H1 (cell line): ENCODE measurements around the gene OPHN1. TPM values are rescaled to one million over a fixed set of nuclear protein-coding genes. Genes with fewer than 3 reads are reported as not detected.

Experiments used
- CTCF ChIA-PET: fragments of 300-600 bp; sonication (Branson Sonifier 250); formaldehyde crosslinking; loops from one replicate; lab custom pipeline; 2021; ENCODE audit not compliant: partially characterized antibody; lab: Charles Lee
- POLR2A ChIA-PET: fragments of 300-600 bp; sonication (Branson Sonifier 250); formaldehyde crosslinking; loops from one replicate; lab custom pipeline; 2021; ENCODE audit warnings: inconsistent platforms; ENCODE audit not compliant: partially characterized antibody; lab: Charles Lee
- DNase-seq, 2 experiments: peaks; one replicate each; pipeline versions ENCODE4 v3.0.0 to v3.0.0-alpha.2; 2010 to 2022; ENCODE audit warnings: low spot score in 2 of 2, low read depth in 1 of 2, mixed read lengths in 1 of 2
- FAIRE-seq: peaks from 2 replicates; lab custom pipeline; 2011; peaks lifted over from hg19 to GRCh38; lab: Jason Lieb, UNC
- H2AFZ ChIP-seq: 2 replicates; pipeline ENCODE4 v1.8.1; 2012; ENCODE audit warnings: low read length, inconsistent platforms
- H2AK5ac ChIP-seq: 2 replicates; pipeline ENCODE4 v1.6.1; 2013; ENCODE audit warnings: low read depth, low read length
- H2BK120ac ChIP-seq: replicated peaks from 2 replicates; pipeline ENCODE3; 2013; ENCODE audit warnings: low read depth, low read length, inconsistent platforms
- H2BK12ac ChIP-seq: 2 replicates; pipeline ENCODE4 v1.6.1; 2013; ENCODE audit warnings: low read depth, low read length
- H2BK15ac ChIP-seq: 2 replicates; pipeline ENCODE4 v1.6.1; 2013; ENCODE audit warnings: low read length
- H2BK20ac ChIP-seq: 2 replicates; pipeline ENCODE4 v1.6.1; 2013; ENCODE audit warnings: low read length
- H2BK5ac ChIP-seq: 2 replicates; pipeline ENCODE4 v1.6.1; 2013; ENCODE audit warnings: low read depth, low read length
- H3K14ac ChIP-seq: 2 replicates; pipeline ENCODE4 v1.6.1; 2013; ENCODE audit warnings: inconsistent platforms; ENCODE audit not compliant: insufficient read length
- H3K18ac ChIP-seq: 2 replicates; pipeline ENCODE4 v1.6.1; 2013; ENCODE audit warnings: low read length; ENCODE audit errors: extremely low read depth
- H3K23ac ChIP-seq: 2 replicates; pipeline ENCODE4 v1.6.1; 2013; ENCODE audit warnings: inconsistent platforms; ENCODE audit not compliant: insufficient read length
- H3K23me2 ChIP-seq: 2 replicates; pipeline ENCODE4 v1.6.1; 2013; ENCODE audit warnings: low read depth, low read length
- H3K27ac ChIP-seq: 2 replicates; pipeline ENCODE4 v1.6.1; 2011; ENCODE audit warnings: low read depth, low read length, inconsistent platforms
- H3K27me3 ChIP-seq, 4 experiments: replicated peaks in 1 of 4; 1 replicate in 1 of 4; 2 replicates in 3 of 4; pipeline versions ENCODE4 v1.6.1 to v1.8.1; 2011 to 2013; ENCODE audit warnings: low read length in 3 of 4, mild to moderate bottlenecking in 3 of 4, inconsistent platforms in 2 of 4, mixed read lengths in 2 of 4, moderate library complexity in 1 of 4; ENCODE audit not compliant: control insufficient read depth in 3 of 4, insufficient read depth in 3 of 4; ENCODE audit errors: extremely low read depth in 1 of 4
- H3K36me3 ChIP-seq, 4 experiments: 2 replicates each; pipeline versions ENCODE4 v1.6.1 to v1.8.1; 2011 to 2013; ENCODE audit warnings: mild to moderate bottlenecking in 4 of 4, low read length in 3 of 4, moderate library complexity in 2 of 4, control low read depth in 1 of 4, inconsistent platforms in 1 of 4; ENCODE audit not compliant: insufficient read depth in 4 of 4, control insufficient read depth in 2 of 4
- H3K4ac ChIP-seq: replicated peaks from 2 replicates; pipeline ENCODE3; 2013; ENCODE audit warnings: low read length, low read depth, mixed read lengths, inconsistent platforms; ENCODE audit not compliant: insufficient read length
- H3K4me1 ChIP-seq, 4 experiments: replicated peaks in 1 of 4; 1 replicate in 1 of 4; 2 replicates in 3 of 4; pipeline versions ENCODE4 v1.6.1 to v1.8.1; 2011 to 2013; ENCODE audit warnings: low read length in 3 of 4, inconsistent platforms in 2 of 4, mixed read lengths in 1 of 4; ENCODE audit not compliant: insufficient read depth in 4 of 4, control insufficient read depth in 3 of 4
- H3K4me2 ChIP-seq, 2 experiments: 2 replicates each; pipeline versions ENCODE4 v1.6.1 to v1.8.1; 2011 to 2013; ENCODE audit warnings: low read depth in 2 of 2, low read length in 2 of 2, control low read depth in 1 of 2, inconsistent platforms in 1 of 2, mild to moderate bottlenecking in 1 of 2; ENCODE audit not compliant: insufficient read depth in 1 of 2
- H3K4me3 ChIP-seq, 4 experiments: fragments of 200-600, 300-600 bp in 1 of 4; sonication (generic), shearing (Covaris generic), sonication (Bioruptor Twin) in 1 of 4; 2 replicates each; pipeline versions ENCODE4 v1.5.1 to v1.8.1; 2011 to 2016; ENCODE audit warnings: low read length in 4 of 4, low read depth in 3 of 4, control low read depth in 2 of 4, inconsistent platforms in 2 of 4, mild to moderate bottlenecking in 2 of 4, mixed read lengths in 1 of 4, moderate library complexity in 1 of 4; ENCODE audit not compliant: insufficient read depth in 2 of 4; ENCODE audit errors: extremely low read depth in 1 of 4
- H3K56ac ChIP-seq: replicated peaks from 2 replicates; pipeline ENCODE3; 2013; ENCODE audit warnings: low read depth, mild to moderate bottlenecking, mixed read lengths, low read length, inconsistent platforms; ENCODE audit not compliant: insufficient read length
- H3K79me1 ChIP-seq: 2 replicates; pipeline ENCODE4 v1.6.1; 2013; ENCODE audit warnings: low read depth, low read length, control low read depth
- H3K79me2 ChIP-seq, 2 experiments: 2 replicates each; pipeline versions ENCODE4 v1.6.1 to v1.8.1; 2012 to 2013; ENCODE audit warnings: low read length in 2 of 2, mild to moderate bottlenecking in 2 of 2, inconsistent platforms in 1 of 2; ENCODE audit not compliant: insufficient read depth in 2 of 2, control insufficient read depth in 1 of 2
- H3K9ac ChIP-seq, 4 experiments: replicated peaks in 1 of 4; 1 replicate in 1 of 4; 2 replicates in 3 of 4; pipeline versions ENCODE4 v1.6.1 to v1.8.1; 2011 to 2013; ENCODE audit warnings: low read depth in 3 of 4, low read length in 3 of 4, control low read depth in 2 of 4, mild to moderate bottlenecking in 2 of 4, moderate library complexity in 2 of 4, inconsistent platforms in 1 of 4; ENCODE audit errors: extremely low read depth in 1 of 4
- H3K9me3 ChIP-seq, 2 experiments: 2 replicates each; pipeline versions ENCODE4 v1.6.1 to v1.8.1; 2012 to 2013; ENCODE audit warnings: mild to moderate bottlenecking in 2 of 2, moderate library complexity in 2 of 2, control low read depth in 1 of 2, inconsistent platforms in 1 of 2, low read depth in 1 of 2, low read length in 1 of 2, mixed read lengths in 1 of 2; ENCODE audit not compliant: insufficient read depth in 2 of 2
- H4K20me1 ChIP-seq, 2 experiments: replicated peaks in 1 of 2; 2 replicates each; pipeline versions ENCODE3 to v1.8.1; 2011 to 2013; ENCODE audit warnings: inconsistent platforms in 2 of 2, low read length in 2 of 2, mild to moderate bottlenecking in 1 of 2; ENCODE audit not compliant: insufficient read depth in 2 of 2, control insufficient read depth in 1 of 2
- H4K5ac ChIP-seq: 2 replicates; pipeline ENCODE4 v1.6.1; 2013; ENCODE audit warnings: low read length, low read depth, mixed read lengths, inconsistent platforms; ENCODE audit not compliant: insufficient read length
- H4K8ac ChIP-seq: 2 replicates; pipeline ENCODE4 v1.8.0; 2013; ENCODE audit warnings: mild to moderate bottlenecking, moderate library complexity, low read length, inconsistent platforms; ENCODE audit not compliant: insufficient read depth; ENCODE audit errors: extremely low read depth
- H4K91ac ChIP-seq: replicated peaks from 2 replicates; pipeline ENCODE3; 2013; ENCODE audit warnings: low read length, mixed read lengths, inconsistent platforms; ENCODE audit not compliant: insufficient read length
- CBX5 ChIP-seq: fragments of 300-800, 300-1000 bp; sonication (generic); IDR thresholded peaks from 2 replicates; pipeline ENCODE4 v1.7.1; 2016; ENCODE audit warnings: antibody characterized with exemption, low read length, low read depth
- CBX8 ChIP-seq: fragments of 300-800, 300-1000 bp; sonication (generic); IDR thresholded peaks from 2 replicates; pipeline ENCODE4 v1.7.1; 2016; ENCODE audit warnings: low read depth, low read length, borderline replicate concordance
- CEBPB ChIP-seq: IDR thresholded peaks from 2 replicates; pipeline ENCODE4 v1.6.1; 2012; ENCODE audit warnings: low read depth, low read length
- CHD1 ChIP-seq: IDR thresholded peaks from 2 replicates; pipeline ENCODE4 v1.6.1; 2012; ENCODE audit warnings: low read depth, low read length, improper control_type of control experiment
- KDM4A ChIP-seq: IDR thresholded peaks from one replicate; pipeline ENCODE4 v1.7.1; 2012; ENCODE audit warnings: low read depth, mild to moderate bottlenecking, moderate library complexity, low read length, inconsistent platforms; ENCODE audit not compliant: severe bottlenecking
- RBBP5 ChIP-seq: IDR thresholded peaks from 2 replicates; pipeline ENCODE4 v1.7.1; 2012; ENCODE audit warnings: low read depth, mild to moderate bottlenecking, inconsistent platforms, low read length, moderate library complexity, borderline replicate concordance
- RNF2 ChIP-seq: fragments of 200-900, 300-1000 bp; sonication (generic); IDR thresholded peaks from 2 replicates; pipeline ENCODE4 v1.7.1; 2016; ENCODE audit warnings: borderline replicate concordance, low read depth, mild to moderate bottlenecking, antibody characterized with exemption, low read length; ENCODE audit not compliant: poor library complexity, severe bottlenecking; ENCODE audit errors: missing control alignments
- SP4 ChIP-seq: IDR thresholded peaks from 2 replicates; pipeline ENCODE4 v1.6.1; 2012; ENCODE audit warnings: low read length, inconsistent platforms
- TEAD4 ChIP-seq: IDR thresholded peaks from 2 replicates; pipeline ENCODE4 v1.6.1; 2012; ENCODE audit warnings: low read depth, low read length, inconsistent platforms, mixed read lengths
- USF2 ChIP-seq: IDR thresholded peaks from 2 replicates; pipeline ENCODE4 v1.6.1; 2011; ENCODE audit warnings: low read length, improper control_type of control experiment
- WGBS, 2 experiments: shearing (Covaris generic) in 1 of 2; methylation state at CpG; one replicate each; pipeline versions ENCODE4 v1.1.6 to v1.1.7; 2013 to 2015; ENCODE audit warnings: low lambda C conversion rate in 2 of 2, mixed read lengths in 2 of 2, inconsistent platforms in 1 of 2, low coverage in 1 of 2, missing lambda C conversion rate in 1 of 2; ENCODE audit not compliant: insufficient replicate concordance in 2 of 2, insufficient coverage in 1 of 2, insufficient read length in 1 of 2; ENCODE audit errors: extremely low coverage in 1 of 2, missing lambda C conversion rate in 1 of 2; 5-methylcytosine and 5-hydroxymethylcytosine counted together
- polyA plus RNA-seq, 7 experiments: library from polyadenylated mRNA; depleted of rRNA in 3 of 7; stranded (reverse) in 5 of 7; unstranded in 2 of 7; fragments of >200 nt in 5 of 7; fragments of 200-250 nt in 2 of 7; gene quantifications; 1 replicate in 5 of 7; 2 replicates in 1 of 7; 4 replicates in 1 of 7; pipeline versions ENCODE4 v1.2.1 to v1.2.3, GENCODE V29; 2011 to 2013; ENCODE audit warnings: missing spikeins in 2 of 7, mixed read lengths in 2 of 7
- total RNA-seq: library from RNA; stranded (reverse); fragmentation: NEBNext Ultra II Directional; extraction: Animal tissue kit (Norgen Biotek cat#: 25700); gene quantifications from 2 replicates; pipeline ENCODE4 v1.2.1, GENCODE V29; 2021

Gene OPHN1
- total and polyA plus RNA-seq, 2 of the 8 experiments (the other 6 are each of a cell fraction or from before 2014, with no cell fraction given): 1.2 to 3.5 TPM

- H3K18ac ChIP-seq: no peak overlapping the region
- no peak overlapping the region for H3K56ac ChIP-seq
- H3K9me3 ChIP-seq: no peaks in the 10 kb centered on the region; a peak in 1 of 4 replicates
- no peak overlapping the region for H3K14ac ChIP-seq
- WGBS, 2 experiments: 64% methylated on average over 1 of the region's 1 CpG; no CpG with 5 or more reads in 1 of the 2 experiments
- no peak overlapping the region for H4K5ac ChIP-seq
- no peak overlapping the region for H2BK5ac ChIP-seq
- H3K23ac ChIP-seq: no peak overlapping the region
- no peak overlapping the region for H3K4ac ChIP-seq
- no peak overlapping the region for H3K27ac ChIP-seq
- no peaks in the 10 kb centered on the region for H3K27me3 ChIP-seq
- H2BK12ac ChIP-seq: no peak overlapping the region
- DNase-seq: no peak
- TF ChIP-seq RBBP5 (no peak), CBX8 (no peak), RNF2 (no peak), CBX5 (no peak), CEBPB (no peak), TEAD4 (no peak), CHD1 (no peak), KDM4A (no peak), USF2 (no peak), SP4 (no peak)
- H3K9ac ChIP-seq: no peak overlapping the region
- CTCF ChIA-PET: interaction anchor here (0.6 to 0.8 kb wide), 2 partner anchors 10 to 1632 kb away, joined by 3 read pairs; no protein-coding TSS in a partner anchor
- H2AFZ ChIP-seq: no peak overlapping the region
- no peak overlapping the region for H3K4me2 ChIP-seq
- no peak for FAIRE-seq
- H3K4me3 ChIP-seq: no peak overlapping the region
- H4K20me1 ChIP-seq: no peaks in the 10 kb centered on the region
- POLR2A ChIA-PET: no interaction called here
- H3K36me3 ChIP-seq: no peaks in the 10 kb centered on the region
- no peaks in the 10 kb centered on the region for H3K79me2 ChIP-seq
- H2BK15ac ChIP-seq: no peak overlapping the region
- no peaks in the 10 kb centered on the region for H3K23me2 ChIP-seq
- H4K8ac ChIP-seq: no peak overlapping the region; the same call in 1 of the 2 replicates
- no peak overlapping the region for H4K91ac ChIP-seq
- no peak overlapping the region for H2BK20ac ChIP-seq
- no peaks in the 10 kb centered on the region for H3K79me1 ChIP-seq
- H3K4me1 ChIP-seq: no peaks in the 10 kb centered on the region
- no peak overlapping the region for H2BK120ac ChIP-seq
- no peak overlapping the region for H2AK5ac ChIP-seq
These were observed 47.7 kb upstream of the OPHN1 start for GRCh38 chrX:68480969-68481368.
